Stimulated activated CD4-positive, alpha-beta T cell treated with anti-CD3 and anti-CD28 coated beads, Interleukin-4, amount 100 ng/mL, for 1 hour (primary cell): Measurements from ENCODE around the gene CDT1.
A peak's percentile ranks its signal among the peaks of the same experiment; 100 is the strongest.

ENCODE experiments used
- DNase-seq: peaks from one replicate; pipeline ENCODE4 v3.0.0-alpha.2; 2020

Gene CDT1

GRCh38 chr16:88803264-88803987 lies at the start of gene CDT1:
CDT1 (plus strand) TSS chr16:88803789; CDS start chr16:88803832, 43 bp downstream.
- DNase-seq: peak; percentile 85

- DNase-seq: no peak
Measured at GRCh38 chr16:88754109-88754911, 49.3 kb upstream of the CDT1 start.

GRCh38 chr16:88754912-88755744 lies 48.5 kb upstream of the CDT1 start:
- DNase-seq: no peak

- DNase-seq: no peak
Measured at GRCh38 chr16:88755745-88756443, 47.7 kb upstream of the CDT1 start.

- no peak for DNase-seq
Measured at GRCh38 chr16:88758227-88758943, 45.2 kb upstream of the CDT1 start.

- DNase-seq: no peak
Measured at GRCh38 chr16:88758944-88759244, 44.7 kb upstream of the CDT1 start.

GRCh38 chr16:88759245-88759975 lies 44.2 kb upstream of the CDT1 start:
- DNase-seq: peak; percentile 64

- no peak for DNase-seq
Measured at GRCh38 chr16:88759976-88760350, 43.6 kb upstream of the CDT1 start.

- DNase-seq: no peak
Measured at GRCh38 chr16:88760424-88761142, 43.0 kb upstream of the CDT1 start.

- no peak for DNase-seq
Measured at GRCh38 chr16:88761143-88761534, 42.5 kb upstream of the CDT1 start.

GRCh38 chr16:88761830-88762229 lies 41.8 kb upstream of the CDT1 start:
- no peak for DNase-seq

GRCh38 chr16:88762258-88762870 lies 41.2 kb upstream of the CDT1 start:
- no peak for DNase-seq

- DNase-seq: no peak
Measured at GRCh38 chr16:88762941-88763340, 40.6 kb upstream of the CDT1 start.

- DNase-seq: no peak
Measured at GRCh38 chr16:88763502-88764053, 40.0 kb upstream of the CDT1 start.

GRCh38 chr16:88764080-88764479 lies 39.5 kb upstream of the CDT1 start:
- no peak for DNase-seq

- no peak for DNase-seq
Measured at GRCh38 chr16:88764913-88765349, 38.7 kb upstream of the CDT1 start.

GRCh38 chr16:88766975-88767374 lies 36.6 kb upstream of the CDT1 start:
- DNase-seq: no peak

- no peak for DNase-seq
Measured at GRCh38 chr16:88767546-88768070, 36.0 kb upstream of the CDT1 start.

GRCh38 chr16:88768071-88768783 lies 35.4 kb upstream of the CDT1 start:
- DNase-seq: no peak
